ENCODE data around the gene EPHB2.

EPHB2 gene

DNA sequence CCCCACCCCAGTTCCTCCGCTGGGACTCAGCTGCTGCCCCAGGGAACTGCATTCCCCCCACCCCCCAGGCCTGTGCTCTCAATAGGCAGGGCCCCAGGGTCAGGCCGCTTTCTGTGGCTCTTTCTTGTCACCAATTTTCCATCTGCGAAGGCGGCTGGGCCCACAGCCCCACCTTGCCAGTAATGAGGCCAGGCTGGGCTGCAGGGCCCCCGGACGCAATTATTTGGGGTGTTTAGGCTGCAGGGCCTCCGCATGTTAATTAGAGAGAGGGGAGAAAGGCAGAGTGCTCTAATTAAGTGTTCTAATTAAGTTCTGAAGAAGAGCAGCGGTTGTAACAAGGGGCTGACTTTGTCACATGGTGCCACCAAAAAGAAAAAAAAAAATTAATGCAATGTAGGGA is 71.8 kb downstream of the EPHB2 start:
- DNase-seq = no peak

DNA sequence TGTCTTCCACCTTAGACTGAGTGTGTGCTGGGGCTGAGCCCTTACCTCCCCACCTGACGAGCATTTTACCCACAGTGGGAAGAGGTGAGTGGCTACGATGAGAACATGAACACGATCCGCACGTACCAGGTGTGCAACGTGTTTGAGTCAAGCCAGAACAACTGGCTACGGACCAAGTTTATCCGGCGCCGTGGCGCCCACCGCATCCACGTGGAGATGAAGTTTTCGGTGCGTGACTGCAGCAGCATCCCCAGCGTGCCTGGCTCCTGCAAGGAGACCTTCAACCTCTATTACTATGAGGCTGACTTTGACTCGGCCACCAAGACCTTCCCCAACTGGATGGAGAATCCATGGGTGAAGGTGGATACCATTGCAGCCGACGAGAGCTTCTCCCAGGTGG is 73.7 kb downstream of the EPHB2 start:
- DNase-seq = no peak

DNA sequence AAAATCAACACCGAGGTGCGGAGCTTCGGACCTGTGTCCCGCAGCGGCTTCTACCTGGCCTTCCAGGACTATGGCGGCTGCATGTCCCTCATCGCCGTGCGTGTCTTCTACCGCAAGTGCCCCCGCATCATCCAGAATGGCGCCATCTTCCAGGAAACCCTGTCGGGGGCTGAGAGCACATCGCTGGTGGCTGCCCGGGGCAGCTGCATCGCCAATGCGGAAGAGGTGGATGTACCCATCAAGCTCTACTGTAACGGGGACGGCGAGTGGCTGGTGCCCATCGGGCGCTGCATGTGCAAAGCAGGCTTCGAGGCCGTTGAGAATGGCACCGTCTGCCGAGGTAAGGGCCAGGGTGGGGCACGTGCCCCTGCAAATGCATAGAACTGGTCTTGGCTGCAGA is 74.1 kb downstream of the EPHB2 start:
- DNase-seq = no peak

DNA sequence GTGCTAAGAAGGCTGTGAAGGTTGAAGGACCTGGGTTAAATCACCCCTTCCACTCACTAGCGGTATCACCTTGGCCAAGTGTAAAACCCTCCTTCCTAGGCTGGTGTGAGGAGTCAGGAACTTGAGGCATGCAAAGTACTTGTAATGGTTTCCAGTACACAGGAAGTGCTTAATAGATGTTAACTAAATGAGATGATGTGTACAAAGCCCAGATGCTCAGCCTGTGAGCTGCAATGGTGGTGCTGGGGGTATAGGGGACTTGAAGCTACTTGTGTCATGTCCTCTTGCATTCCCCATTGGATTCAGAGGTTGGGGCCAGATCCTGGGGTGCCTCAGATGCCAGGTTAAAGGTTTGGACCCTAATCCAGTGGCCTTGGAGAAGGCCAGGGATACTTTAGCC is 75.5 kb downstream of the EPHB2 start:
- DNase-seq = no peak

DNA sequence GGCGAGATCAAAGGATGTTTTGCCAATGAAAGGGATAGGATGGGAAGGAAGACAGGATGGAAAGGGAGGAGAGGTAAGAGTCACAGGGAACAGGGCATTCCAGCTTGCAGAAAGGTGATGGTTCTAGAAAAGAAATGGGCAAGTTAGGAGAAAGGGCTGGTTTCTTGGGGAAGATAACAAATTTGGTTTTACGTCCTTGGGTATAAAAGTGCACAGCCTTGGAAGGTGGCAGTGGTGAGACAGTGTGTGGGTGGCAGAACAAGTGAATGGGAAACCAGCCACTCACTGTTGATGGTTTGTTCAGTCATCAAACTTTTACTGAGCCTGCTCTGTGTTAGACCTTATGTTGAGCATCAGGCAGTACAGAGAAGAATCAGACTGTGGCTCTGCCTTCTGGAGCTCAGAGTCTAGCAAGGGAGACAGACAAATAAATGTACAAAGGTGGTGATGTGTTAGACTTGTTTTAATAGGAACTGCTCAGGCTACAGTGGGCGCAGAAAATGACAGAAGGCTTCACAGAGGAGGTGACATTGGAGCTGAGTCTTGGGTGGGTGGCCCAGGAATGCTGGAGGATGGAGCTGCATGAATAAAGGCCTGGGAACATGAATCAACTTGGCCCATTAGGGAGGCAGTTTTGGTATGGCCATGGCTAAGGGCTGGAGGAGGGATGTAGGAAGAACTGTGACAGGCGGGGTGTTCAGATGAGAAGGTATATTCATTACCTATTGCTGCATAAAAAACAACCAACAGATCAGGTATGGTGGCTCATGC is 76.3 kb downstream of the EPHB2 start:
- no peak for DNase-seq

DNA sequence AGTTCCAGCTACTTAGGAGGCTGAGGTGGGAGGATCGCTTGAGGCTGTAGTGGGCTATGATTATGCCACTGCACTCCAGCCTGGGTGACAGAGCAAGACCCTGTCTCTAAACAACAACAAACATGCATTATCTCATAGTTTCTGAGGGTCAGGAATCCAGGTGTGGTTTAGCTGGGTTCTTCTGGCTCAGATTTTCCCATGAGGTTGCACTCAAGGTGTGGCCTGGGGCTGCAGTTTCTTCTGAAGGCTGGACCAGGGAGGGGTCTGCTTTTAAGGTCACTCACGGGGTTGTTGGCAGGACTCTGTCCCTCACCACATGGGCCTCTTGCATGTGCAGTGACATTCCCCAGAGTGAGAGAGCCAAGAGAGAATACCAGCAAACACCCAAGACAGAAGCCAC is 77.0 kb downstream of the EPHB2 start:
- no peak for DNase-seq

DNA sequence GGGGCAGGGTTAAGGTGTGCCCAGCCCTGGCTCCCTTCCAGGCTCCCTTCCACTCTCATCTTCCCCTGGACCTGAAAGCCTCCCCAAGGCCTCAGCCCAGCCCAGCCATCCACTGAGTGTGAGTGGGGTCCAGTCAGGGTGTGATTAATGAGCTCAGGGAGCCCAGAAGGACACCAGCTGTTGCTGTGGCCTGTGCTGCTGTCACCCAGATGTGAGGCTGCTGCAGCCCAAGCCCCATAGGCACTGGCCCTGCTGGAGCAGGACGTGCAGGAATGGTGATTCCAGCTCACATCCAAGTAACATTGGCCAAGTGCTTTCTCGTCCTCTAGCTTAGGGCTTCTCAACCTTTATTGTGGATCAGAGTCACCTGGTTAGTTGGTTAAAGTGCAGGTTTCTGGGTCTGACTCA is 77.6 kb downstream of the EPHB2 start:
- no peak for DNase-seq

DNA sequence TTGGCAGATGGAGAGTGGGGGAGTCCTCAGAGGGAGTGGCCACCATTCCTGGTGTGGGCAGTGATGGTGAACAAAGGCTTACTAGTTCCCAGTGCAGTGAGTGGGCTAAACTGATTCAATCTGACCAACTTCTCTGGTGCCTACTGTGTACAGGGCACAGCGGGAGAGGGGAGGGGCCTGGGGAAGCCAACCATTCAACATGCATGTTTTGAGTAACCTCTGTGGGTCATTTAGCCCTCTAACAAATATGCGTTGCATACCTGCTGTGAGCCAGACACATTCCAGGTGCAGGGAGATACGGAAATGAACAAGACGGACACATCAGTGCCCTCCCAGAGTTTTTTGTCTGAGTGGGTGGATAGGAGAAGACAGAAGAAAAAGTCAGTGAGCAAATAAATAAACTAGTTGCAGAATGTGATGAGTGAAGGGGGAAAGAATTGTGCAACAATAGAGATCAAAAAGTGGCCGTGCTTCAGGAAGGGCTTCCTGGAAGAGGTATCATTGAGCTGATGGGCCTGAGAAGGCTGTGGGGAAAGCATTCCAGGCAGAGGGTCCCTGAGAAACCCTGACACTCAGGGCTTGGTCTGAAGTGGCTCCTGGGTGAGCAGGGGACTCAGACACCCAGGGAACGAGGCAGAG is 78.8 kb downstream of the EPHB2 start:
- DNase-seq = no peak

DNA sequence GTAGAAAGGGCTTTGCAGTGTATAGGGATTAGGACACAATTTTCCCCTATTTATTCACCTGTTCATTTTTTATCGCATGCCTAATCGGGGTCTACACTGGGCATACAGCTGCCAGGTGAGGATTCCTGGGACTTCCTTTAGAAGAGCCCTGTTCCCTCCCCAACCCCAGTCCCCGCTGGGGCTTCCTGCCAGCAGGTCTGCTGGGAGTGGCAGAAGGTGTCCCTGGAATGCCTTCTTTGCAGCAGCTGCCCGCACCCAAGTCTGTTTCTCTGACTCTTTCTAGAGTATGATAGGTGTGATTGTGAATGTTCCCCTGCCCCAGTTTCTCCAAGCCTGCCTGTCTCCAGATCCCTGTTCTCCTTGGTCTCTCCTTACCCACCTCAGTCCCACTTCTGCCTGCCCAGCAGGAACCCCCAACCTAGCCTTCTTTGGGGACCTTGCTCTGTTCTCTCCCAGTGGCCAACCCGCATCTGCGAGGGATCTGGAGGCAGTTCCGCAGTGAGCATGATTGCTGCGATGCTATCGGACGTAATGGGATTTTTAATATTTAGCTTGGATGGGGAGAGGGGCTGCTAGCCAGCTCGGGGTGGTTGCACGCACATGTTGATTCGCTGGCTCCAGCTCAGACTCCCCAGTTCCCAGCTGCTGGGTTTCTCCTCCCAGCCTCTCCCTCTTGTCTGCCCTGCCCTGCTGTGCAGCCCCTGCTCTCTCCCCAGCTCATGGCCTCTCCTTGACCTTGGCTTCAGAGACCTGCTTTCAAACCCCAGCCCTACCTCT is 79.8 kb downstream of the EPHB2 start:
- no peak for DNase-seq

DNA sequence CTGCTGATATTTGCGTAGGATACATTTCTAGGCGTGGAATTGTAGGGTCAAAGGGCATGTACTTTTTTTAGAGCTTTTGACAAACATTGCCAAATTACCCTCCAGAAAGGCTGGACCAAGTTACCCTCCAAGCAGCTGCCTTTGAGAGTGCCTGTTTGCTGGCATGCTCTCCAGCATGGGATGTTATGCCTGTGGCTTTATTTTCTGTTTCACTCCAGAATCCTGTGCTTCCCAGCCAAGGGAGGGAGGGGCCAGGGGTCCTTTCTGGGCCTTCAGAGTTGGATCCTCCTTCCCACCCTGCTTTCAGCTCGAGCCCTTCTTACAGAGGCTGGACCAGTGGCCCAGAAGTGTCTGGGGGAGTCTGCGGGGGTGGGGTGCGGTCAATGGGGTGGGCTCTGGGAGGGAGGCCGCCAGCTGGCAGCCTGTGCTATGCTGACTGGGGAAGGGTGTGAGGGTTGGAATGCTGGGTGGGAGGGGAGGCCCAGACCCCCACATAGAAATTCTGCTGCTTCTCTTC is 81.2 kb downstream of the EPHB2 start:
- DNase-seq = no peak

DNA sequence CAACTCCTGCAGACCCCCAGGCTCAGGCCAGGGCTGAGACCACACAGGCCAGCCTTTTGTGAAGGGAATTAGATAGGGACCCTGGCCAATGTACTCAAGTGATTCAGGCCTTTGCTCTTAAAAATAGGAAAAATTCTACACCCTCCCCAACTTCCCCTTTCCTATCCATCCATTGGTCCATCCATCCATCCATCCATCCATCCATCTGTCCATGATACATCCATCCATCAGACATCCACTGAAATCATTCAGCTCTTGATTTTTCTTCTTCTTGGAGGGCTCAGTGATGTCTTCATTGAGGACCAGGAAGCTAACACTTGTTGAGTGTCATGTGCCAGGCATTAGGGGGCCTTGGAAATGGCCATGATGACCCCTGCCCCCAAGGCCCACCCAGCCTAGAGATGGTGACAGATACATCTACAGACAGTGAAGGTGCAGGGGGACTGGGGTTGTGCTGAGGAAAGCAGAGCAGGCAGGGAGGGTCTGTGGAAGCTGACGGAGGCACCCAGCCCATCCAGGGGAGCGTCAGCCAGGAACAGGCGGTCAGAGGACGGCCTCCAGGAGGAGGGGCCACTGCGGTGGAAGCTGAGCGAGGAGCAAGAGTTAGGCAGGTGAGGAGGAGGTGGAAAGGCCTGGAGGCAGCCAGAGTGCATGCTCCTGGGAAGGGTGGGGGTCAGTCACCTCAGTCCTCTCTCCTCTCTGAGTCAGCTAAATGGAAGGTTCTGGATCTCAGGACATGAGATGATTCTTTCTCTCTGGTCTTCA is 81.9 kb downstream of the EPHB2 start:
- DNase-seq = no peak

DNA sequence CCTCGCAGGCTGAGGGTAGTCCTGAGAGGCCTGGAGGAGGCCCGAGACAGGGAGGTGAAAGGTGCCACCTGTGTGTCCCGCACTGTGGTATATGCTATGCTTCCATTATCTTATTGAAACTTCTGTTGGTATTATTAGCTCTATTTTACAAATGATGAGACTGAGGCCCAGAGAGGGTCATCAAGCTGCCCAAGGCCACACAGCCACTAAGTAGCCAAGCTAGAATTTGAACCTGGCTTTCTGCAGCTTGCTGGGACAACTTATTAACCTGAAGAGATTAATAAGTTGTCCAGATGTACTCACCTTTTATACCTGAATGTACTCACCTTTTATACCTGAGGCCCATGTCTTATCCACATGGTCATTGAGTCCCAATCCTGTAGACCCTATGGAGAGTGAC is 83.0 kb downstream of the EPHB2 start:
- no peak for DNase-seq

DNA sequence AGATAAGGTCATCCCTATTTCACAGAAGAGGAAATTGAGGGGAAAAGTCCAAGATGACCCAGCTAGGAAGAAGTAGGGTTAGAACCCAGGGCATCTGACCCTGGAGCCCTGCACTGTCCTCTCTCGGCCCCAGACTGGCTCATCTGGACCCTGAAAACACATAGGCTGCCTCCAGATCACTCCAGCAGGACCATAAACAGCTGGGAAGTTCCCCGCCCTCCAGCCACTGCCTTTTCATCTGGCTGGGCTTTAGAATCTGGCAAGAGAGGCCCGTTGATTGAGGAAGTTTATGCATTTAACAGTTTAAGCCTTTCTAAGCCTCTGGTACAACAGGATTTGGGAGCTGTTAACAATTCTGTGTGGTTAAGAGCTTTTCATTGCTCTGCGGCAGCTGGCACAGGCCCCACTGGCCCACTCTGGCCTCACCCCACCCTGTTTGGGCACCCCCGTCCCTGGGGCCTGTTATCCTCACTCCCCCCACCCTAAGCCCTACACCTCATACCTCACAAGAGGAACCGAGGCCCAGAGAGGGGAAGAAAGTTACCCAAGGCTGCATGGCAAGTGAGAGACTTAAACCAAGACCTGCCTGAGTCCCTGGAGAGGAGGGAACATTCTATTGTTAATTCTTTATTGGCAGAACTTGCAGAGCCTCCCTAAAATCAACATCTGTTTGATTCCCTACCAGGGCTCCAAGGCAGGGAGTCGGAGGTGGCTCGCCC is 84.2 kb downstream of the EPHB2 start:
- DNase-seq = no peak

DNA sequence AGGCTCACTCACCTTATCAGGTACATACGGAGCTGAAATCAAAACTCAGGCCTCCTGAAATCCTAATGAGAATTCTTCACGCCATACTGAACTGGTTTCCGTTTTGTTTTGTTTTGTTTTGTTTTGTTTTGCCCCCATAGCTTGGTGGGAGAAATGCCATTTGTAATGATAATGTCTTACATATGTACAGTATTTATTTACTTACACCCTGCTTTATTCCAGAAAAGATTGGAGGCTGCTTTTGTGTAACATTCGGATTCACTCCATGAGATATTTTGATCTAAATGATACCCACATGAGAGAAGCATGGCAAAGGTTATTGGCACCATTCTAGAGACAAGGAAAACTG is 84.7 kb downstream of the EPHB2 start:
- DNase-seq = no peak

DNA sequence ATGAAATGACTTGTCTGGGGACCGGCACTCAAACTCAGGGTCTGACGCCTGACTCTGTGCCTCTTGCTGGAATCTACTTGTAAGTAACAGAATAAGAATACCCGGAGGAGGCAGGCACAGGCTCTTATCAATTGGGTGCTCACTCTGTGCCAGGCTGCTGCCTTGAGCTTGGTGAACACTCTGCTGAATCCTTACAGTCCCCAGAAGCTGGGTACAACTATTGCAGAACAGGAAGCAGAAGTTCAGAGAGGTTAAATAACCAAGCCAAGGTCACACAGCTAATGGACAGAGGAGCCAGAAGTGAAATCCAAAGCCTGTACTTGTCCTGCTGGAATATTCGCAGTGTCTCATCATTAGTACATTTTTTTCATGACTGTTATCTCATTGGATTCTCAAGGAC is 86.0 kb downstream of the EPHB2 start:
- no peak for DNase-seq

DNA sequence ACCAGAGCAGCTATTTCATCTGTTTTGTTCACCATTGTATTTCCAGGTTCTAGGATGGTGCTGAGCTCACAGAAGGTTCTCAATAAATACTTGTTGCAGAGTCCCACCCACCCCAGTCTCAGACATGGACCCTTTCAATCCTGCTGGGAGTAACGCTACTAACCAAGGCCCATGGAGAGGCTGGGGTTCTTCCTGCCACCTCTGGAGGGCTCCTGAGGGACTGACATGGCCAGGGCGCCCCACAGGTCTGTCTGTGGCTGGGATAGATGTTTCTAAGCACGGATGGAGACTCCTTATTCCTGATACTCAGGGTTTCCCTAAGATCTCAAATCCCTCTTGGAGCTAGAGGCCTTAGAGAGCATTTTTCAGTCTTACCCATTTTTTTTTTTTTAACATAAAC is 87.4 kb downstream of the EPHB2 start:
- DNase-seq = no peak

DNA sequence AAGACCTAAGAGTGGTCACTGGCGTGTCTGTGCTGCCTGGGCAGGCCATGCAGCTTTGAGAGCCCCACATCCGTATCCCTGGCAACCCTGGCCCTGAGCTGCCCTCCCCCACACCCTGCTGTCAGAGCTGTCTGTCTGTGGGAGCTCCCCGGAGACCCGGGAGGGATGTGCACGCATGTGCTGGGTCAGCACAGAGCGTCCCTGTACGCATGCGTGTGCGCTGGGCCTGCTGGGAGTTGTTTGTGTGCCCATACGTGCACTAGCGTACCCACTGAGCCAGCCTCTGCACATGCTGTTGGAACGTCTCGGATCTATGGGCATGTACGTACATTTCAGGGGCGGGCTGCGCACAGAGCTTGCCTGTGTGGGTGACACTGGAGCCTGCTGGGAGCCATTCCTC is 89.3 kb downstream of the EPHB2 start:
- DNase-seq = no peak

DNA sequence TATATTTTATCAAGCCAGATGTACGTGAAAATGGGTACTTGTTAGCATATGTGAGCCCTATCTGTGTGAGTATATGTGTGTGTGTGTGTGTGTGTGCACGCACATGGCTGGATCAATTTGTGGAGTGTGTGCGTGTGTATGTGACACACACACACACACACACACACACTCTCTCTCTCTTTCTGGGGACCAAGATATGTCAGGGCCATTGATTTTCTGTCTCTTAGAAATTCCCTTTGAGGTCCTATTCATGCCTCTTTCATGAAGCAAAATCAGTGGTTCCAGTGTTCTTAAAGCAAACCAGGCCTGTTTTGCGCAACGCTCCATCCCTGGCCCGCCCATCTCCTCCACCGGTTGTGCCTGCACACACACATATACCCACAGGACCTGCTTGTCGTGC is 90.0 kb downstream of the EPHB2 start:
- no peak for DNase-seq

DNA sequence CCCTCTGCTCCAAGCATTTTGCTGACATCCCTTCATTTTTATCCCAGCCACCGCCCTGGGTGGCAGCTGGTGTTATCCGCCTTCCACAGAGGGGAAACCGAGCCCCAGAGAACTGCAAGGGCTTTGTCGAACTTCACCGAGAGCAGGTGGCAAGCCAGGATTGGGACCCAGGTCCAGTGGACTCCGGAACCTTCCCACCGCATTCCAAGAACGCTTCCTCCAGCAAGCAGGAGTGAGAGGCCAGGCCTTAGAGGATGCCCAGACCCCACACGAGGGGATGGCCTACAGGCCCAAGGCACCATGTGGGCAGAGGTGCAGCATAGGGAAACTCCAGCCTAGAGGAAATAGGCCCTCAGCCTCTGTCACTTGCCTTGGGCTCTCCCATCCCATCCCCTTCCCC is 90.7 kb downstream of the EPHB2 start:
- DNase-seq = no peak

DNA sequence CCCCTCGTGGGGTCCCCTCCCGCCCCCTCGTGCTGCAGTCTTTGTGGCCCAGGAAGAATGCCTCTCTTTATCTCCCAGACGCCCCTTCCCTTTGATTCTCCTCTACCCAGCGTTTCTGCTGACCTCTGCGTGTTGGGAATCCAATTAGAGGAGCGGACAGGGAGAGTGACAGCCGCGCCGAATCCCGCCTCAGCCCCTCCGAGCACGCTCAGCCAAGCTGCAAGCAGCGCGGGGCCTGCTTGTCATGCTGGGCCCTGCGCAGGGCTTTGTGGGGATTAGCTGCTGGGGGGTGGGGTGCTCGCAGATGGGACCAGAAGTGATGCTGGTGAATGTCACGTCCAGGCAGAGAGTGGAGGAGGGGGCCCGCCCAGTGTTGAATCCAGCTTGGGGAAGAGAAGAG is 91.1 kb downstream of the EPHB2 start:
- peak; percentile 80 for DNase-seq

DNA sequence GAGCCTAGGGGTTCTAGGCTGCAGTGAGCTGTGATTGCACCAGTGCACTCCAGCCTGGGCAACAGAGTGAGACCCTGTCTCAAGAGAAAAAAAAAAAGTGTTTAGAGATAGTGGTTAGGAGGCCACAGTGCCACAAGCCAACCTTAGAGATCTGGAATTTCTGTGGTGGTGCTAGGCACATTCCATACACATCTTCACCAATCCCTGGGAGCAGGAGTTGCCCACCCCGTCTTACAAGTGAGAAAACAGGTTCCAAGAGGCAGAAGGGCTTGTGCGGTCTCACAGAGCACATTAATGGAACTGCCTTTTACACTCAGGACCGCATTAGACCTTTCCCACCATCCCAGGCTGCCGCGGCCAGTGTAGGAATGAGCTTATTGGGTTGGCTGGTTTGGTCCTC is 93.2 kb downstream of the EPHB2 start:
- no peak for DNase-seq

DNA sequence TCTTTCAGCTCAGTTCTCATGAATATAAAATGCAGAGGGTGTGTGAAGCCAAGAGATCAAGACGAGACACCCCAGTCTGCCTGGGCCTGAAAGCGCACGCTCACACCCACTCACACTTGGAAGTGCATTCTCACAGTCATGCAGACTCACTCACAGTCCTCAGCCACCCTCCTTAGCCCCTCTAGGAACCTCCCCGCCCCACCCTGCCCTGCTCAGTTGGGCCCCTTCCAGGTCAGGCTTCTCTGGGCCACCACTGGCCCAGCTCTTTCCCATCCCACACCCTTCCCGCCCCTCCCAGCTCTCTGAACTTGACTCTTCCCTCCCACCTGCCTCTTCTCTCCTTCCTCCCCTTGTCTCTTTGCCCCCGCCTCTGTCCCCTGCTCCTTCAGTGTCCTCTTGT is 93.8 kb downstream of the EPHB2 start:
- DNase-seq = no peak

All from NCI-H524 treated with DMSO at 0.1 percent for 48 hours (cell line).